Body of pancreas (tissue), 4 donors: Measurements from ENCODE around the gene ITPRID1.

Experiments used
- CTCF ChIP-seq, 7 experiments: fragments of 450-650 bp in 4 of 7; fragments of 200-600 bp in 3 of 7; sonication (generic) in 3 of 7; IDR thresholded peaks; one replicate each; pipeline ENCODE4 v1.5.1; 2016 to 2019; ENCODE audit warnings: antibody characterized with exemption in 7 of 7
- POLR2A ChIP-seq, 3 donors: fragments of 450-650 bp; IDR thresholded peaks; one replicate each; pipeline ENCODE4 v1.6.1; 2016; ENCODE audit warnings: antibody characterized with exemption in 3 of 3, mild to moderate bottlenecking in 2 of 3

GRCh38 chr7:31476941-31477677, 36.8 kb upstream of the ITPRID1 start:
- TF ChIP-seq CTCF (IDR thresholded peaks at IDR 0.05) (no peak), POLR2A (IDR thresholded peaks at IDR 0.05) (no peak)
